Kidney epithelial cell (primary cell): ENCODE measurements around the gene FAM20C. TPM values are rescaled to one million over a fixed set of nuclear protein-coding genes. Genes with fewer than 3 reads are reported as not detected.
A peak's percentile ranks its signal among the peaks of the same experiment; 100 is the strongest.

Experiments
- DNase-seq: peaks from one replicate; pipeline ENCODE4 v3.0.0-alpha.2; 2010; ENCODE audit warnings: low read depth
- H3K27me3 ChIP-seq: 2 replicates; pipeline ENCODE4 v1.6.0; 2011; ENCODE audit warnings: low read length; ENCODE audit not compliant: control insufficient read depth, insufficient read depth
- H3K36me3 ChIP-seq: 2 replicates; pipeline ENCODE4 v1.5.1; 2011; ENCODE audit warnings: low read length; ENCODE audit not compliant: control insufficient read depth, insufficient read depth
- H3K4me3 ChIP-seq: 2 replicates; pipeline ENCODE4 v1.5.1; 2011; ENCODE audit warnings: low read depth, mild to moderate bottlenecking, control low read depth, low read length
- total RNA-seq: library from RNA; depleted of rRNA; stranded (reverse); fragments of >200 nt; gene quantifications from 2 replicates; pipeline ENCODE4 v1.2.3, GENCODE V29; 2015
- TF ChIP-seq, protein P1 (sequence below): IDR thresholded peaks from 2 replicates; pipeline ENCODE4 v1.5.1; 2011; ENCODE audit warnings: mild to moderate bottlenecking, moderate library complexity, low read length, control low read depth, inconsistent platforms; ENCODE audit not compliant: insufficient read depth, poor library complexity, severe bottlenecking

The FAM20C gene
- total RNA-seq, 1 donor from 2014 or later = 39.1 TPM

DNA sequence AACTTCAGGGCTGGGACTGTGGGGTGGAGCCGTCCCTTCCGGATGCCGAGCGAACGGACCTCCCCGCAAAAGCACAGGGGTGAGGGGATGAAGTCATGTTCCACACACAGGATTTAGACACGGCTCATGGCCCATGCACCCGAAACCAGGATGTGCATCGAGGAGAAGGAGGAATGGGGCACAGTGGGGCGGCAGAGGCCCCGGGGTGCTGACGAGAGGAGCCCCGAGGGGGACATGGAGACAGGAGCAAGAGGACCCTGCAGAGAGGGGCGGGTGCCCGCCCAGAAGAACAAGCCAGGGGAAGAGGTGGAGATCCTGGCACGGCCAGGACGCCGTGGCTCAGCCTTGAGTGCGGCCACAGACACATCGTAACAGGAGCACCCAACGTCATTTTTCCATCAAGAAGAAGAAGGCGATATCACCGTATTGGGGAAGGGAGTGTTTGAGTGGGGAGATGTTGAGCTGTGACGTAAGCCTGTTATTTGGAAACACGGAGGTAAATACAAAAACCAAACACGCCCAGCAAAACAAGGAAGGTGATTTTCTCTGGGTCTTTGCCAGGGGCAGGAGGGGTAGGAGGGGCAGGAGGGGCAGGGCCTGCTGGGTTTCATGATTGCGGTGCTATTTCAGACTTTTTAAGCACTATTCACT, 72.3 kb downstream of the FAM20C start:
- Histone ChIP-seq H3K36me3 (peaks cover 1% of the 10 kb centered on the region), H3K27me3 (no peaks in the 10 kb centered on the region), H3K4me3 (no peak overlapping the region)
- TF ChIP-seq, protein P1, sequence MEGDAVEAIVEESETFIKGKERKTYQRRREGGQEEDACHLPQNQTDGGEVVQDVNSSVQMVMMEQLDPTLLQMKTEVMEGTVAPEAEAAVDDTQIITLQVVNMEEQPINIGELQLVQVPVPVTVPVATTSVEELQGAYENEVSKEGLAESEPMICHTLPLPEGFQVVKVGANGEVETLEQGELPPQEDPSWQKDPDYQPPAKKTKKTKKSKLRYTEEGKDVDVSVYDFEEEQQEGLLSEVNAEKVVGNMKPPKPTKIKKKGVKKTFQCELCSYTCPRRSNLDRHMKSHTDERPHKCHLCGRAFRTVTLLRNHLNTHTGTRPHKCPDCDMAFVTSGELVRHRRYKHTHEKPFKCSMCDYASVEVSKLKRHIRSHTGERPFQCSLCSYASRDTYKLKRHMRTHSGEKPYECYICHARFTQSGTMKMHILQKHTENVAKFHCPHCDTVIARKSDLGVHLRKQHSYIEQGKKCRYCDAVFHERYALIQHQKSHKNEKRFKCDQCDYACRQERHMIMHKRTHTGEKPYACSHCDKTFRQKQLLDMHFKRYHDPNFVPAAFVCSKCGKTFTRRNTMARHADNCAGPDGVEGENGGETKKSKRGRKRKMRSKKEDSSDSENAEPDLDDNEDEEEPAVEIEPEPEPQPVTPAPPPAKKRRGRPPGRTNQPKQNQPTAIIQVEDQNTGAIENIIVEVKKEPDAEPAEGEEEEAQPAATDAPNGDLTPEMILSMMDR = no peak
- DNase-seq = no peak

DNA sequence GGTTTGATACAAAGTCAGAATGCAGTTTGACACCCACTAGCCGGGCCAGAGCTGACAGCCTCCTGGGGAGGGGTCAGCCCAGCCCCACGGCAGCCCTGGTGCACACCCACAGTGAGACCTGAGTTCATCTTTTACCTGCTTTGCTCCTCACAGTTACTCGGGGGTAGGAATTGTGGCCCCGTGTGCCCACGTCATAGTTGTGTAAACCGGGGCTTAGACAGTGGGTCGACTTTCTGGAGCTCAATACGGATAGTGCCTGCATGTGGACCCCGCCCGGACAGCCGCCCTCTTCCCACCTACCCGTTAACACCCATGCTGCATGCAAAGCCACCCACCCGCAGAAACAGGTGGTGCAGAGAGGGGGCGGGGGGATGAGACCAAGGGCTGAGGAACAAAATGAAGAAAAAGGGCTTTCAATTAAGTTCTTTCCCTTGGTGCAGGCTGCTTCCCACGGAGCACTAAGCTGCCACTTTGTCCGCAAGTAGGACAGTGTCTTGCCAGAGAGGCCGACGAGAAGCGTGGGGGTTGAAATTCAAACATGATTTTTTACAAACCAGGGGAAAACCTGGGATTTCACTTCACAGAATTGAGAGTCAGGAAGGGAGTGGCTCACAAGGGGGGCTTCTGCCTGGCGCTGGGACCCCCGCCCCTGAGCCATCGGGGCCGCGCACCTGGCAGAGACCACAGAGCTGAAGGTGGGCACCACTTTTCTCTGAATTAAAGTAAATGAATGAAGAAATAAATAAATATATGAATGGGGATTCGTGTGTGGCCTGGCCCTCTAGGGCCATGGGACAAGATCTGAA, 73.0 kb downstream of the FAM20C start:
- no peak for DNase-seq
- H3K27me3 ChIP-seq = no peaks in the 10 kb centered on the region
- H3K4me3 ChIP-seq = no peak overlapping the region
- TF ChIP-seq, protein P1 = no peak
- H3K36me3 ChIP-seq = peaks cover under 1% of the 10 kb centered on the region

DNA sequence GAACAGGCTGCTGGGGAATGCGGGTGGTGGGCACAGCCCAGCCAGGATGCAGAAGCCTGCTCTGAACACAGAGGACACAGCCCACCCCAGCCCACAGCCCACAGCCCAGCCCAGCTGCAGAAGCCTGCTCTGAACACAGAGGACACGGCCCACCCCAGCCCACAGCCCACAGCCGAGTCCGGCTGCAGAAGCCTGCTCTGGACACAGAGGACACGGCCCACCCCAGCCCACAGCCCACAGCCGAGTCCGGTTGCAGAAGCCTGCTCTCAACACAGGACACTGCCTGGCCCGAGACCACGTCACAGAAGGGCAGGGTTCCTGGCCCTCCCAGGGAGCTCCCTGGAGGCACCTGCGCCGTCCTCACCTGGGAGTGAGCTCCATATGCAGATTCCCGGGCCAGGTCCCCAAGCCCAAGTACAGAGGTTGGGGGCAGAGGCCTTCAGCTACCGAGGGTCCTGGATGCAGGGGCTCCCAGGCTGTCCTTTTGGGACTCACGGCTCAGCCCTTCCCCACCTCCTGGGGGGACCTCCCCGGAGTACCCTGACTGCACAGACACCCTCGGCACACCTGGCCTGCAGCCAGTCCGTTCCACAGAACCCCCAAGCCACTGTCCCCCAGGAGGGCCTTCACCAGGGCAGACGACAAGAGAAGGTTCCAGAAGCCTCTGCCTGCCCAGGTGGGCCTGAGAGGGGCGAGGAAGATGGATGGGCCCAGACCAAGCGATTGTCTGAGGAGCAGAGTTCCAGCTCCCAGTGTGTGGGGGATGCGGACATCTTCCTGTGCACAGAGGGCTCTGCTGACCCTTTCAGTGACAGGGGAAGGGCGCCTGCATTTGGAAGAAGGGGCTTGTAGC, 73.9 kb downstream of the FAM20C start:
- H3K36me3 ChIP-seq = no peaks in the 10 kb centered on the region
- DNase-seq = no peak
- TF ChIP-seq, protein P1 = no peak
- no peaks in the 10 kb centered on the region for H3K27me3 ChIP-seq
- H3K4me3 ChIP-seq = no peak overlapping the region

DNA sequence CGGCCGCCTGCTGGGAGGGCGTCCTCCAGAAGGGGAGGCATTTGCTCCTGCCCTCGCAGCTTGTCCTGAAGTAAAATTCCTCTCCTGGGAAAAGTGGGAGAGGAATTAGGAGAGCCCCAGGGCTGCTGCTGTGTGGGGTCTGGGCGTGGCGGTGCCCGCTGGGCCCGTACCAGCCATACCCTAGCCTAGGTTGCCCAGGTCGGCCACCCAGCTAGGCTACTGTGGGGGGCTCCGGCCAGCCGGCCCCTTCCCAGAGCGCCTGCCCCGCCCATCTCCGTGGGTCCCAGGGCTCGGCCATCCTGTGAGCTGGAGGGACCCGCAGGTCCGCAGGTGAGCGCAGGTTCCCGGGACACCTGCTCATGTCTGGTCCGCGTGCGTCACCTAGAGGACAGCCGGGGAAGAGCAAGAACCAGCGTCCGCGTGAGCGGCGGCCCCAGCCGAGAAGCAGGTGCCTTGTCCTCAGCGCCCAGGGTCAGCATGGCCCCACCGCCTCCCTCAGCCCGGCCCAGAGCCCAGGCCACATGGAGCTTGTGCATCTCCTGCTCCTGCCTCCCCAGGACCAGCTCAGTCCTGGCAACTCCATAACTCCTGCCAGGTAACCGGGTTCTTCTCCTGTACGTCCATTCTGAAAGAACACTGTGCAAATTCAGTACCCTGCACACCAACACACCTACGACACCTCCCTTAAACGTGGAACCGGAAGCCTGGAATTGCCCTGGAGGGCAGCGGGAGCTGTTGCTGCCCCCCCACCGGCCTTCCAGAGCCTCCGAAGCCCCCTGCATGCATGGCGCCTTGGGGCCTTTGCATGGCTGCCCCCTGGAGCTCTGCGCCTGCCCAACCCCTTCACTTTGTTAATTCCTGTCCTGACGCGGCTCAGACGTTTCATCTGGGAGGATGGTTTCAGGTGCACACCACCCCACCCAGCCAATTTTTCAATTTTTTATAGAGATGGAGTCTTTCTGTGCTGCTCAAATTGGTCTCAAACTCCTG, 74.8 kb downstream of the FAM20C start:
- DNase-seq = no peak
- H3K27me3 ChIP-seq = no peaks in the 10 kb centered on the region
- TF ChIP-seq, protein P1 = peak; percentile 26
- H3K36me3 ChIP-seq = no peaks in the 10 kb centered on the region
- no peak overlapping the region for H3K4me3 ChIP-seq

DNA sequence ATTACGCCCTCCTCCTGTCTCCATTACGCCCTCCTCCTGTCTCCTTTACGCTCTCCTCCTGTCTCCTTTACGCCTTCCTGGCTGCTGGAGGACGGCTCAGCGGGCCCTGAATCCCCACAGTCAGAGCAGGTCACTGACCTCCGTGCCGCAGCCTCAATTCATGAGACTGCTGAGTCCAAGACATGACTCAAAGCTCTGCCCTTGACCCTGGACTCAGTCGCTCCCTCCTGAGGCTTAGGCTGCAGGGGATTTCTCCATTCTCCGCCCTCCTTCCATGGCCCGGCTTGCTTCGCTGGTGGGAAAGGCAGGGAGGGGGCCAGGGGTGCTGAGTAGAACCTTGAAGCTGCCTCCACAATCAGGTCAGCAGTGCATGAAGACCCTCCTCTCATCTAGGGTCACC, 76.6 kb downstream of the FAM20C start:
- TF ChIP-seq, protein P1 = no peak
- Histone ChIP-seq H3K36me3 (no peaks in the 10 kb centered on the region), H3K27me3 (no peaks in the 10 kb centered on the region), H3K4me3 (no peak overlapping the region)
- no peak for DNase-seq
